Right lobe of liver (tissue), 6 donors: ENCODE data around the gene TPGS1. TPM values are rescaled to one million over a fixed set of nuclear protein-coding genes. Genes with fewer than 3 reads are reported as not detected.
A peak's percentile ranks its signal among the peaks of the same experiment; 100 is the strongest.

Experiments used
- ATAC-seq, 4 donors: fragments of 200-7000 bp; cut with Tn5 transposase; one replicate each; pipeline ENCODE4 v1.9.1; 2020; ENCODE audit warnings: mild to moderate bottlenecking in 4 of 4, moderate library complexity in 4 of 4
- DNase-seq, 3 donors: peaks; one replicate each; pipeline ENCODE4 v3.0.0-alpha.2; 2020
- H3K27ac ChIP-seq, 3 donors: fragments of 200-600 bp; one replicate each; pipeline ENCODE4 v1.8.0; 2022
- H3K27me3 ChIP-seq, 2 donors: fragments of 200-600 bp; one replicate each; pipeline ENCODE4 v1.8.0; 2022
- H3K36me3 ChIP-seq, 4 donors: fragments of 200-600 bp; sonication (generic) in 1 of 4; one replicate each; pipeline versions ENCODE4 v1.5.1 to v1.8.0; 2017 to 2022; ENCODE audit warnings: control low read depth in 1 of 4
- H3K4me1 ChIP-seq, 4 donors: fragments of 200-600 bp; sonication (generic) in 1 of 4; one replicate each; pipeline versions ENCODE4 v1.5.1 to v1.8.0; 2017 to 2022; ENCODE audit warnings: control low read depth in 1 of 4
- H3K4me3 ChIP-seq, 3 donors: fragments of 200-600 bp; one replicate each; pipeline ENCODE4 v1.8.0; 2022
- H3K9me3 ChIP-seq, 4 donors: fragments of 200-600 bp; sonication (generic) in 1 of 4; one replicate each; pipeline versions ENCODE4 v1.5.1 to v1.8.0; 2017 to 2022; ENCODE audit warnings: control low read depth in 1 of 4
- POLR2A ChIP-seq: fragments of 450-650 bp; IDR thresholded peaks from one replicate; pipeline ENCODE4 v1.6.1; 2017; ENCODE audit warnings: antibody characterized with exemption, mild to moderate bottlenecking
- WGBS: methylation state at CpG from one replicate; pipeline ENCODE4 v1.1.6; 2018; ENCODE audit warnings: low coverage, low lambda C conversion rate; ENCODE audit not compliant: insufficient coverage; ENCODE audit errors: missing lambda C conversion rate; 5-methylcytosine and 5-hydroxymethylcytosine counted together
- intact Hi-C, 2 donors: fragments of 100-400 bp; cut with DNase I; formaldehyde crosslinking; loops; one replicate each; pipeline versions ENCODE4 v1.11.2 to v1.14.1; 2022
- total RNA-seq, 6 experiments: library from RNA; depleted of rRNA in 2 of 6; stranded (reverse); fragments of >200 nt in 2 of 6; fragmentation: NEBNext Ultra II Directional in 3 of 6; extraction: Animal tissue kit (Norgen Biotek cat#: 25700) in 3 of 6; gene quantifications; one replicate each; pipeline versions ENCODE4 v1.1.0 to v1.2.4, GENCODE V29; 2016 to 2023
- TF ChIP-seq, protein P1 (sequence below), 4 donors: fragments of 200-600 bp in 3 of 4; fragments of 450-650 bp in 1 of 4; IDR thresholded peaks; one replicate each; pipeline versions ENCODE4 v1.5.1 to v1.8.0; 2016 to 2022; ENCODE audit warnings: antibody characterized with exemption in 4 of 4, mild to moderate bottlenecking in 2 of 4
- donor health status: DM: no; HTN: yes; CAD: no.
- donor health status: DM: no; HTN: no; CAD: no.
- donor health status: DM: no; HTN: no; CAD: no.
- donor health status: DM: no; HTN: yes; CAD: no.
- donor health status: DM: no; HTN: yes; CAD: no.

Gene TPGS1
- total RNA-seq, 6 experiments from 2014 or later, result 8.2 to 42.2 (median 10.3) TPM

- ATAC-seq, result peak in 1 of 4 donors; percentile 4
Measured at GRCh38 chr19:541699-542098, 34.4 kb downstream of the TPGS1 start.

GRCh38 chr19:542173-542866 lies 35.0 kb downstream of the TPGS1 start:
- H3K27me3 ChIP-seq, result no peaks in the 10 kb centered on the region
- WGBS, result no CpG with 5 or more reads among the region's 34 CpGs
- H3K27ac ChIP-seq, result no peak overlapping the region
- peaks cover 0 to 28% (median 11%) of the 10 kb centered on the region in 4 donors for H3K36me3 ChIP-seq
- no peak for TF ChIP-seq POLR2A
- TF ChIP-seq, protein P1, sequence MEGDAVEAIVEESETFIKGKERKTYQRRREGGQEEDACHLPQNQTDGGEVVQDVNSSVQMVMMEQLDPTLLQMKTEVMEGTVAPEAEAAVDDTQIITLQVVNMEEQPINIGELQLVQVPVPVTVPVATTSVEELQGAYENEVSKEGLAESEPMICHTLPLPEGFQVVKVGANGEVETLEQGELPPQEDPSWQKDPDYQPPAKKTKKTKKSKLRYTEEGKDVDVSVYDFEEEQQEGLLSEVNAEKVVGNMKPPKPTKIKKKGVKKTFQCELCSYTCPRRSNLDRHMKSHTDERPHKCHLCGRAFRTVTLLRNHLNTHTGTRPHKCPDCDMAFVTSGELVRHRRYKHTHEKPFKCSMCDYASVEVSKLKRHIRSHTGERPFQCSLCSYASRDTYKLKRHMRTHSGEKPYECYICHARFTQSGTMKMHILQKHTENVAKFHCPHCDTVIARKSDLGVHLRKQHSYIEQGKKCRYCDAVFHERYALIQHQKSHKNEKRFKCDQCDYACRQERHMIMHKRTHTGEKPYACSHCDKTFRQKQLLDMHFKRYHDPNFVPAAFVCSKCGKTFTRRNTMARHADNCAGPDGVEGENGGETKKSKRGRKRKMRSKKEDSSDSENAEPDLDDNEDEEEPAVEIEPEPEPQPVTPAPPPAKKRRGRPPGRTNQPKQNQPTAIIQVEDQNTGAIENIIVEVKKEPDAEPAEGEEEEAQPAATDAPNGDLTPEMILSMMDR (IDR thresholded peaks at IDR 0.05), result no peak
- intact Hi-C loops, result no loop called here
- H3K9me3 ChIP-seq, result no peaks in the 10 kb centered on the region
- no peak overlapping the region for H3K4me3 ChIP-seq
- H3K4me1 ChIP-seq, result no peaks in the 10 kb centered on the region
- ATAC-seq (no peak), DNase-seq (peak in 1 of 3 donors; percentile 26)

More at GRCh38 chr19:541699-542098, 34.4 kb downstream of the TPGS1 start:
- TF ChIP-seq POLR2A, result no peak
- TF ChIP-seq, protein P1 (IDR thresholded peaks at IDR 0.05), result no peak
- no peaks in the 10 kb centered on the region for H3K9me3 ChIP-seq
- H3K4me3 ChIP-seq, result no peak overlapping the region
- WGBS, result 73% methylated on average over 3 of the region's 26 CpGs
- no peaks in the 10 kb centered on the region for H3K4me1 ChIP-seq
- no peak overlapping the region for H3K27ac ChIP-seq
- peaks cover 0 to 33% (median 15%) of the 10 kb centered on the region in 4 donors for H3K36me3 ChIP-seq
- intact Hi-C loops, result no loop called here
- H3K27me3 ChIP-seq, result no peaks in the 10 kb centered on the region
- DNase-seq, result no peak

DNA sequence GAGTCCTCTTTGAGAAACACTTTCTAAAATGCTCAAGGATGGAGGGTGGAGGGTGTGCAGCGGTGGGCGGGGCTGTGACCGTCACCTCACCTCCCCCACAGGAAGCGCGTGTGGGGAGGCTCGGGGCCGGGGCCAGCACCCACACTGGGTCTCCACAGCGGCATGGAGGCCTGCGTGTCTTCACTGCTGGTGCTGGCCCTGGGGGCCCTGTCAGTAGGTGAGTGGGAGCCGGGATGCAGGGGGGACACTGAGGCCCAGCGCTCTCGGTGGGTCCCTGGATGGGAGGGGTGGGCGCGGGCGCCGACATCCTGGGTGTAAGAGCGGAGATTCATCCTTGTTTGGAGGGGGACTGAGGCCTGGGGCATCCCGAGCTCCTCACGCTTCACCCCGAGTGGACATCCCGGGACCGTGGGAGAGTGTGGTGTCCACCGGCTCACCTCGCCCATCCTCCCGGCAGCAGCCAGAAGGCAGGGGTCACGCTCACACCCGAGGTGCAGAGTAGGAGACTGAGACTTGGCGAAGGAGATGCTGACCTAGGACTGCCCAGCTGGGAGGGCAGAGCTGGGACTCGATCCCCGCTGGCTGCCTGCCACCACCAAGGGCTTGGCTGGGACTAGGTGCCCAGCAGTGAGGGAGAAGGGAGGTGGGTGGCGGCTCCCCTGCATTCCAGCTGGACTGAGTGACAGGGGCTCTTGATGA lies 36.8 kb downstream of the TPGS1 start, which contains the start of gene GZMM:
Gene GZMM (plus strand): TSS at position 144 of the 699 bp plus-strand sequence. CDS start 19 bp downstream, at position 163.
- no peaks in the 10 kb centered on the region for H3K4me1 ChIP-seq
- TF ChIP-seq, protein P1 (IDR thresholded peaks at IDR 0.05), result no peak
- TF ChIP-seq POLR2A, result no peak
- intact Hi-C loops, result no loop called here
- no peaks in the 10 kb centered on the region for H3K27me3 ChIP-seq
- H3K4me3 ChIP-seq, result no peak within 1 kb of the TSS
- no peaks in the 10 kb centered on the region for H3K9me3 ChIP-seq
- peak; percentile 44 to 69 (median 52) for ATAC-seq
- peaks cover 0 to 15% (median 6%) of the 10 kb centered on the region in 4 donors for H3K36me3 ChIP-seq
- 100% methylated on average over 2 of the region's 31 CpGs for WGBS
- DNase-seq, result peak in 2 of 3 donors; percentile 33 to 52
- no peak within 1 kb of the TSS for H3K27ac ChIP-seq

- 96% methylated on average over 4 of the region's 15 CpGs for WGBS
Measured at GRCh38 chr19:547117-547516, 39.8 kb downstream of the TPGS1 start.

More at GRCh38 chr19:547117-547516, 39.8 kb downstream of the TPGS1 start:
- H3K36me3 ChIP-seq, result peaks cover 0 to under 1% (median 0%) of the 10 kb centered on the region in 4 donors
- no peak for ATAC-seq
- H3K4me3 ChIP-seq, result no peak overlapping the region
- H3K27ac ChIP-seq, result no peak overlapping the region
- no peaks in the 10 kb centered on the region for H3K9me3 ChIP-seq
- DNase-seq, result no peak
- intact Hi-C loops, result no loop called here
- TF ChIP-seq, protein P1 (IDR thresholded peaks at IDR 0.05), result no peak
- no peak for TF ChIP-seq POLR2A
- no peaks in the 10 kb centered on the region for H3K4me1 ChIP-seq
- no peaks in the 10 kb centered on the region for H3K27me3 ChIP-seq
